HuH-7.5 (cell line): ENCODE data around the gene DESI1.
"Not testable (repeated sequence)": the region's sequence is repeated elsewhere in the genome, so short reads cannot be mapped to it uniquely, and the experiment has no call there.

Experiments used
- DNase-seq: peaks from one replicate; pipeline ENCODE4 v3.0.0; 2011; ENCODE audit warnings: low spot score

Gene DESI1

DNA sequence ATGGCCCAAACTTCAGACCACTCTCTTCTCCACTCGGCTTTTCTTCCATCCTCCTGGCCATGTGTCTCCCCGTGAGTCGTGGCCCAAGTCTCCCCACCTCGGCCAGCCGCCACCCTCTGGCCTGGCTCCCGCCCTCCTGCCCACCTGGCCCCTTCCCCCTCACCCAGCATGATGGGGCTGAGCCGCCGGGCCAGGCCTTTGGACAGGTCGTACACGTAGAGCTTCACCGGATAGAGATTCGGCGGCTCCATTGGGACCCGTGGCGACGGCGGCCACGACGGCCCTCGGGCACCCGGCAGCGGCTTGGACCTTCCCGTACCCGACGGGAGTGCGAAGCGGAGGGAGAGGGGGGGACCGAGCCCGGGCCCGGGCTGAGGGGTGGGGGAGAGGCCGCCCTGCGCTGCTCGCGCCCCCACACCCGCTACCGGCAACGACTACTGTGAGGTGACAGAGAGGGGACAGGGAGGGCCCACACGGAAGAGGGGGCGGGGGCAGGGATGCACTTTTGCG, at the start of gene DESI1:
DESI1 (minus strand) TSS at position 455 of the 510 bp plus-strand sequence; CDS start at position 251, 204 bp downstream.
- peak; percentile 28 for DNase-seq

- no peak for DNase-seq
Observed at GRCh38 chr22:41668971-41669911, 48.4 kb upstream of the DESI1 start.

DNA sequence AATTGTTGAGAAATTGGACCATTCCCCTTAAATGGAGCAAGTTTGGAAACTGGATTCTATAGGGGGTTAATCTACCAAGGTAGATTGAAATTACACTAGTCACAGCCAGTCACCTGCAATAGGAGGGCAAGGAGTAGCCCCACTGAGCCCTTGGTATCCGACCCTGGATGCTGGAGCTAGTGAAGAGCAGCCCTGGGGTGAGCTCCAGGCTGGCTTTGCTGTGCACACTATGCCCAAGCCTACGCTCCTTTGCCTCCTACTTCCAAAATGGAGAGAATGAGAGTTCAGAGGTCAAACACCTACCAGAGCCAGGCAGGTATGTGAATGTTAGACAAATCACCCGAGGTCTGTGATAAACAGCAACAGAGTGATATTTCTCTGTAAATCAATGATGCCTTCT, 44.1 kb upstream of the DESI1 start:
- no peak for DNase-seq

DNA sequence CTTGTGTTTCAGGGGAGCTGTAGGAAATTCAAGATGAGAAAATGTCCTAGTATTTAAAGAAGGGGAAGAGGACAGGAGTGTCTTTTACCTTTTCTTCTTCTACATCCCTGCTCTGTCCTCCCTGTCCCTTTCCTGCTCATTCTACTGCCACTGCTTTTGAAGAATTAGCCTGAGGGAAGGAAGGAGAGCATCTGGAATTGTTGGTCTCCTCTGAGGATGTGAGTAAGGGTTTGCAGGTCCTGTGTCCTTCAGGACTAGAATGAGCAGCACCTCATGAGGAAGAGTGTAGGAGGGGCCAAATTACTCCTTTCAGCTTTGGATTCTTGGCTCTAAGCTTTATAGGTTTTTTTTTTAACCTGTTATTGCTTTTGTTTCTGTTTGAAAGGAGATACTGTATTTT, 43.6 kb upstream of the DESI1 start:
- no peak for DNase-seq

DNA sequence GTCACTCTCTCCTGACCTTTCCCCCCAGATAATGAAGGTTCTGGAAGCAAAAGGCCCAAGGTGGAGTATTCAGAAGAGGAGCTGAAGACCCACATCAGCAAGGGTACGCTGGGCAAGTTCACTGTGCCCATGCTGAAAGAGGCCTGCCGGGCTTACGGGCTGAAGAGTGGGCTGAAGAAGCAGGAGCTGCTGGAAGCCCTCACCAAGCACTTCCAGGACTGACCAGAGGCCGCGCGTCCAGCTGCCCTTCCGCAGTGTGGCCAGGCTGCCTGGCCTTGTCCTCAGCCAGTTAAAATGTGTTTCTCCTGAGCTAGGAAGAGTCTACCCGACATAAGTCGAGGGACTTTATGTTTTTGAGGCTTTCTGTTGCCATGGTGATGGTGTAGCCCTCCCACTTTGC, 42.8 kb upstream of the DESI1 start:
- DNase-seq: not testable (repeated sequence)

DNA sequence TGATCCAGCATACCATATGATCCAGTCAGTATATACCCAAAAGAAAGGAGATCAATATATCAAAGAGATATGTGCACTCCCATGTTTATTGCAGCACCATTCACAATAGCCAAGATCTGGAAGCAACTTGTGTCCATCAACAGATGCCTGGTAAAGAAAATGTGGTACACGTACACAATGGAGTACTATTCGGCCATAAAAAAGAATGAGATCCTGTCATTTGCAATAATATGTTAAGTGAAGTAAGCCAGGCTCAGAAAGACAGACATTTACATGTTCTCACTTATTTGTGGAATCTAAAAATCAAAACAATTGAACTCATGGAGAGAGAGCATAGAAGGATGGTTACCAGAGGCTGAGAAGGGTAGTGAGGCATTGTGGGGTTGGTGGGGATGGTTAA, 40.9 kb upstream of the DESI1 start:
- no peak for DNase-seq

DNA sequence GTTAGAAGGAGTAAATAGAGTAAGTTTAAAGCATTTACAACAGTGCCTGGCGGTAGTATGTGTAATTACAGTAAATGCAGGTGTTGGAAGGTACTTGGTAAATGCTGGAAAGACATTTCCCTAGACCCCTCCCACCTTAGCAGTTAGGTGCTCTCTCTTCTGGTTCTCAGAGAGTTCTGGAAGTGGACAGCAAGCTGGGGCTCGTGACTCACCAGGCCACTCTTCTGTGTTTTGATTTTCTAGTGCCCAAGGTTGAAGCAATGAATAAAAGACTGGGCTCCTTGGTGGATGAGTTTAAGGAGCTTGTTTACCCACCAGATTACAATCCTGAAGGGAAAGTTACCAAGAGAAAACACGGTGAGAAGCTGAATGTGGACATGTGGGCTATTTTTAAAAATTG, 40.2 kb upstream of the DESI1 start:
- no peak for DNase-seq

GRCh38 chr22:41660416-41660815, 39.6 kb upstream of the DESI1 start:
- no peak for DNase-seq

- DNase-seq: no peak
Observed at GRCh38 chr22:41659941-41660340, 39.1 kb upstream of the DESI1 start.

DNA sequence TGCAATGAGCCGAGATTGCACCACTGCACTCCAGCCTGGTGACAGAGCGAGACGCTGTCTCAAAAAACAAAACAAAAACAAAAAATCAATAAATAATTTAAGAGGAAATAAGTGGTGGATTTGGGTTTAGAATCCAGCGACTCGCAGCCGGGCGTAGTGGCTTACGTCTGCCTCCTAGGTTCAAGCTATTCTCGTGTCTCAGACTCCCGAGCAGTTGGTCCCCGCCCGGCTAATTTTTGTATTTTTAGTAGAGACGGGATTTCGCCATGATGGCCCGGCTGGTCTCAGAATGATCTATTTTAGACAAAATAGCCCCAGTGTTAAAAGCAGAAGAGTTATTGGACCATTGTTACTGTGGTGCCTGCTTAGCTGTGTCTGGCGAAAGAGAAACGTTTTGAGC, 38.0 kb upstream of the DESI1 start:
- no peak for DNase-seq

DNA sequence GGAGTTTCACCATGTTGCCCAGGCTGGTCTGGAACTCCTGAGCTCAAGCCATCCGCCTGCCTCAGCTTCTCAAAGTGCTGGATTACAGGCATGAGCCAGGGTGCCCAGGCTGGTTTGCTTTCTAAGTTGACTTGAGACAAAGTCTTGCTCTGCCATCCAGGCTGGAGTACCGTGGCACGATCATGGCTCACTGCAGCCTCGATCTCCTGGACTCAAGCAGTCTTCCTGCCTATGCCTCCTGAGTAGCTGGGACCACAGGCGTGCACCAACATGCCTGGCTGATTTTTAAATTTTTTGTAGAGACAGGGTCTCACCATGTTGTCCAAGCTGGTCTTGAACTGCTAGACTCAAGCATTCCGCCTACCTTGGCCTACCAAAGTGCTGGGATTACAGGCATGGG, 36.9 kb upstream of the DESI1 start:
- DNase-seq: no peak

GRCh38 chr22:41656556-41656955, 35.7 kb upstream of the DESI1 start:
- no peak for DNase-seq

DNA sequence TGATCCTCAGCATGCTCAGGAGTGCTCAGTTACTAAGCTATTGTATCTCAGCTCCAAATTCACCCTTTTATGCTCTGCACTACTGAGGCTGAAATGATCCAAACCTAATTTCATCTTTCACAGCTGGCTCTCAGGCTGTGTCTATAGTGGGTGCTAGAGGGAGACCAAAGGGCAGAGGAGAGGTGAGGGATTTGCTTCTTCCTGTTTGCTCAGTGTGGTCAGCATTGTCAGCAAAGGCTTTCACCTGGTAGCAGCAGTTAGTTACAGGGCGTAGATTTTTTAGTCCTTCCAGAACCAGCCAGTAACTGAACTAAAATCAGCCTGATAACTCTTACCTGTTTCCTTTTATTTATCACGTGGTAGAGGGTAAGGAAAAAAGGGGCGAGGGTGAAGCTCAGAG, 33.5 kb upstream of the DESI1 start:
- DNase-seq: no peak

GRCh38 chr22:41650821-41651220, 30.0 kb upstream of the DESI1 start:
- no peak for DNase-seq

DNA sequence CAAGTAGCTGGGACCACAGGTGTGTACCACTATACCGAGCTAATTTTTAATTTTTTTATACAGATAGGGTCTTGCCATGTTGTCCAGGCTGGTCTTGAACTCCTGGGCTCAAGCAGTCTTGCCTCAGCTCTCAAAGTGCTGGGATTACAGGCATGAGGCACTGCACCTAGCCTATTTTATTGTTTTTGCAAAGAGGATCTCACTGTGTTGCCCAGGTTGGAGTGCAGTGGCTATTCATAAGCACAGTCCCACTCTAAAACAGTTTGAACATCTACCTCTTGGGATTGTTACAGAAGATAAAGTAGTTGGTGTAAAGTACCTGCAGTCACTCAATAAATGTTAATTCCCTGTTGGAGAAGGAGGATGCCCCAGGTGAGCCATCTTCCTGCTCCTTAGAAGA, 29.4 kb upstream of the DESI1 start:
- DNase-seq: no peak

DNA sequence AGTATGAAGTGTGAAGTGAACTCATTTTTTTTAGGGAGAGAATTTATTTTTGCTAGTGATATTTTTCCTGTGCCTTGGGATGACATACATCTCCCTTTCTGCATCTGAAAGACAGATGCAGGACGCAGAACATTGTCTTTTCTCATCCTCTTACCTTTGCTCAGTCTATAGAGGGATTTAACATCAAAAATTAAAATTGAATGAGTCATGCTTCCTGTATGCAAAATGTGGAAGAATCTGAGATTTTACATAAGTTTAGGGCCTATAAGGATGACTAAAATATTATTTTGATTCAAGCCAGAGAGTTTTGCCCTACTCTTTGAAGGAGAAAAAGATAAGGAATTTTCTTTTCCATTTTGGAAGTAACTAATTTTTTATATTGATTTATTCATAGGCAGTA, 27.6 kb upstream of the DESI1 start:
- no peak for DNase-seq

DNA sequence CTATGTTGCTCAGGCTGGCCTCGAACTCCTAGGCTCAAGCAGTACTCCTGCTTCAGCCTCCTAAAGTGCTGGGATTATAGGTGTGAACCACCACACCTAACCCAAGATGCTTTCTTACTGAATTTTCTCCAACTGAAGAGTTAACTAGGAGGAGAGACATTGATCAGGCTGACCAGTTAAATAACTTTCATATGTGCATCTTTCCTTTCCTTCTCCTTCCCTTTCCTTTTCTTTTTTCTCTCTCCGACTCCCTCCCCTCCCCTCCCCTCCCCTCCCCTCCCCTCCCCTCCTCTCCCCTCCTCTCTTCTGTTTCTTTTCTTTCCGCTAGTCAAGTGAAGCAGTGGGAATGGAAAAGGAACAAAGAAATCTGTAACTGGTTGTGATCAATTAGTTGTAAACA, 26.9 kb upstream of the DESI1 start:
- DNase-seq: no peak

GRCh38 chr22:41642331-41643110, 21.7 kb upstream of the DESI1 start:
- no peak for DNase-seq

GRCh38 chr22:41641854-41642253, 21.0 kb upstream of the DESI1 start:
- DNase-seq: no peak

DNA sequence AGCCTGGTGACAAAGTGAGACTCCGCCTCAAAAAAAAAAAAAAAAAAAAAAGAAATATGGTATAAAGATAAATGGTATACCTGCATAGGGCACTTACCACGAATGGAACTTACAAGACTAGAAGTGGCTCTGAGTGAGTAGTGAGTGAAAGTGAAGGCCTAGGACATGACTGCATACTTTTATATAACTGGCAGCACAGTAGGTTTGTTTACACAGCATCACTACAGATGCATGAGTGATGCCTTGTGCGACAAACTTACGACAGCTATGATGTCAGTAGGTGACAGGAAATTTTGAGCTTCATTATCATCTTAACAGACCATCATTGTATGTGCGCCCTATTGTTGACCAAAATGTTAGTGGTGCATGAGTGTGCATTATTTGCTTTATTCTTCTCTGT, 17.9 kb upstream of the DESI1 start:
- DNase-seq: no peak

GRCh38 chr22:41638124-41638523, 17.3 kb upstream of the DESI1 start:
- DNase-seq: no peak

GRCh38 chr22:41637623-41638022, 16.8 kb upstream of the DESI1 start:
- DNase-seq: not testable (repeated sequence)

DNA sequence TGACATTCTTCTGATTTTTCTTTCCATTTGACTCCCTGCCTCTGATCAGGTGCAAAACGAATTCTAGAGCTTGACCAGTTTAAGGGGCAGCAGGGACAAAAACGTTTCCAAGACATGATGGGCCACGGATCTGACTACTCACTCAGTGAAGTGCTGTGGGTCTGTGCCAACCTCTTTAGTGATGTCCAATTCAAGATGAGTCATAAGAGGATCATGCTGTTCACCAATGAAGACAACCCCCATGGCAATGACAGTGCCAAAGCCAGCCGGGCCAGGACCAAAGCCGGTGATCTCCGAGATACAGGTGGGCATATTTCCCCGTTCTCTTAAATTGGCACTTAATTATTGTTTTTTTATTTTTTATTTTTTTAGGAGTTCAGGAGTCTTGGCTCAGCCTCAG, 15.6 kb upstream of the DESI1 start:
- no peak for DNase-seq
